HPDE6-E6E7 (cell line): Measurements from ENCODE around the gene POMT2.
"Not testable (repeated sequence)": the region's sequence is repeated elsewhere in the genome, so short reads cannot be mapped to it uniquely, and the experiment has no call there.

Source experiments
- DNase-seq: peaks from one replicate; pipeline ENCODE4 v3.0.0; 2011; ENCODE audit warnings: missing footprints; ENCODE audit errors: extremely low spot score

Gene POMT2

DNA sequence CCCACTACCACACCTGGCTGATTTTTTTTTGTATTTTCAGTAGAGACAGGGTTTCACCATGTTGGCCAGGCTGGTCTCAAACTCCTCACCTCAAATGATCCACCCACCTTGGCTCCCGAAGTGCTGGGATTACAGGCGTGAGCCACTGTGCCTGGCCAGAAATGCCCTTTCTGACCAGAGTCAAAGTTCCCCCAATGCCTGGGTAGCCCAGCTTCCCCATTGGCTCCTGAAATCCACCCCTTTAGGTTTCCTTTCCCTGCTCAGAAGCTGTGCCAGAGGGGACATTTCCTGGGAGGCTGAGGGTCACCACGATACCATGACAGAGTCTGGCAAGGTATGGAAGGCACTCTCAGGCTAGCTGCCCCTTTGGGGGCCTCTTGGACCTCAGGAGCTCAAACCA is 3.6 kb upstream of the POMT2 start:
- DNase-seq: no peak

GRCh38 chr14:77323571-77323970 is 2.9 kb upstream of the POMT2 start:
- DNase-seq: no peak

DNA sequence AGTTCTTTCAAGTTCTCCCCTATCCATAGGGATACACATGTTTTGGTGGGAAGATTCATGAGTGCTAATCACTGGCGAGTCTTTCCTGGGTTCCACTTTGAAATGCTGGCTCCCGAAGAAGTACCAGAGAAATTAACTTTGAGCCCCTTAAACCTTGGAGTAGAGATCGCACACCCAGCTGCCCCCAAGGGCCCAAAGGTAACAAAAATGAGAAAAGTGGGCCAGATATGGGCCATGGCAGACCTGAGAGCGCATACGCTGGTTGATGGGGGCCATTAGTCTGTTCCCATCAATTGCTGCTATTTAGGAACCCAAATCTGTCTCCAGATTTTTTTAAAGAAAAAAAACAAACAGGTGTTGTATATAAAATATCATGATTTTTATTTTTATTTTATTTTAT is 2.3 kb upstream of the POMT2 start:
- DNase-seq: no peak

GRCh38 chr14:77322250-77322902 is 1.7 kb upstream of the POMT2 start:
- no peak for DNase-seq

DNA sequence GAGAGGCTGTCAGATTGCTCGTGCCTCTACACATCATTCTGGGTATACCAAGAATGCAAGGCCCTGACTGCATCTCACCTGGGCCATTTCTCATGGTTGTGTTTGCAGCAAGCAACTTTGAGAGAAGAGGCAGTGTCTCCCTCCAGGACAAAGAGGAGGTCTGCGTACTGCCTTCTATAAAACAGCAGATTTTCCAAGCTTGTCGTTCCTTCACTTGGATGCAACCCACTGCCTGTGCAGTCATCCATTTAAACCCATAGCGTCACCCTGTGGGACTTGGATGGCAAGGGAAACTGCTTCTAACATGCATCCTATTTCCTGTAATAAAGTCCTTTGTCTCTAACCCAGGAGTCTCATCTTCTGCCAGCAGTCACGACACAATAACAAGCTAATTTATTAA is 1.3 kb downstream of the POMT2 start:
- DNase-seq: no peak

- not testable (repeated sequence) for DNase-seq
Measured at GRCh38 chr14:77318756-77319155, 1.9 kb downstream of the POMT2 start.

DNA sequence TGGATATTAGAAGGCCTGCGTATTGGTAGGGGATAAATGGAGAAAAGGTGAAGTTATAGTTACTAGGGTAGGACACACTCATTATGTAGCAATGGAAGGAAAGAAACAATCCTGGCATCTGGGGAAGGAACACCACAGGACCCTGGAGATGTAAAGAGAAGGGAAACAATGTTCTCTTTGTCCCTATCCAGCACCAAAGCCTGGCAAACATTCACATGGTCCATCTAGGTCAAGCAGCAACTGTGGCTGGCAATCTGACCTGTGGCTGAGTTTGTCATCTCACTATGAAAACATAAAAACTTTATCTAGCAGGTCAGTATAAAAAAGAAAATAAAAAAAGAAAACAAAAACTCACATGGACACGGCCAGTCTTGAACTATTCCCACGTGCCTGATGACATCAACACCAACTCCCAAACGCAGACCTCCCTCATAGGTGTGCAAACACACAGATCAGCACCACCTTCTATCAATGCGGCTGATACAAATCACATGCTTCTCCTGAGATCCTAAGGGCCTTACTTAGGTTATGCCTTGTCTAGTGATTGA is 2.6 kb downstream of the POMT2 start:
- DNase-seq: no peak

GRCh38 chr14:77316872-77317301 is 3.8 kb downstream of the POMT2 start:
- no peak for DNase-seq

- no peak for DNase-seq
Measured at GRCh38 chr14:77316195-77316505, 4.5 kb downstream of the POMT2 start.

DNA sequence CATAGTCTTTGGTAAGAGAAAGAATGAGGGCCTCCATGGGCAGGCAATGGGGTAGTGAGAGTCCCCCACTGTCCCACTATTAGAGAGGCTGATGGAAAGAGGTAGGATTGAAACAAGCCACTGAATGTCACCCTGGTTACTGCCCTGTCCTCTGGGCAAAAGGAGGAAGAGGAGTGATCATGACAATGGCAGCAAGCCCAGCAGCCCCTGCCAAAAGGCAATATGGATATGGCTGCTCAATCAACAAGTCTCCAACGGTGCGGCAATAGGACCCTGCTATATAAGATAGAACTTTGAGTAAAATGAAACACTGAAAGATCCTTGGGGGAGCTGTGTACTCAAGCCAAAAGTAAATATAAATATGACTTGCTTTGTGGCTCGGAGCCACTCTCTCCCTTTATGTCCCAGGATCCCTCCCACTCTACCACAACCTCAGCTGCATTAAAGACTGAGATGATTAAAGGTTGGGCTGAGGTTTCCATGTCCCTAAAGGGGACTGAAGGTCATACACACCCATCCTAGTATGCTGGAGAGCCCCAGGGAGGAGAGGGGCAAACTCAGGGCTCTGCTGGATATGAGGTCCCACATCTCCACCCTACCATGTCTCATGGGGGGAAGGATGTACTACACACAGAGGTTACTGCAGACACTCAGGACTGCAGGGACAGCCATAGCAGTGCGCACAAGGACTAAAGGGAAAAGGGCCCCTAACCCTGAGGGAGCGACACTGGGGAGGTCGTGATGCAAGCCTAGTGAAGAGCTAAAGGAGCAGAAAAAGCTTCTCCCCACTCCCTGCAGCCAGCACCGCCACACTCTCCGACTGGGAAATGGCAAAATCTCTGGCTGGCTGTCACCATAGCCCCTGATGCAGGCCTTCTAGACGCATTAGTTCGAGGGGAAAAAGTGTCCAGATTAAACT is 5.9 kb downstream of the POMT2 start:
- no peak for DNase-seq

- peak; percentile 60 for DNase-seq
Measured at GRCh38 chr14:77314043-77314442, 6.6 kb downstream of the POMT2 start.

- no peak for DNase-seq
Measured at GRCh38 chr14:77313371-77313770, 7.3 kb downstream of the POMT2 start.

DNA sequence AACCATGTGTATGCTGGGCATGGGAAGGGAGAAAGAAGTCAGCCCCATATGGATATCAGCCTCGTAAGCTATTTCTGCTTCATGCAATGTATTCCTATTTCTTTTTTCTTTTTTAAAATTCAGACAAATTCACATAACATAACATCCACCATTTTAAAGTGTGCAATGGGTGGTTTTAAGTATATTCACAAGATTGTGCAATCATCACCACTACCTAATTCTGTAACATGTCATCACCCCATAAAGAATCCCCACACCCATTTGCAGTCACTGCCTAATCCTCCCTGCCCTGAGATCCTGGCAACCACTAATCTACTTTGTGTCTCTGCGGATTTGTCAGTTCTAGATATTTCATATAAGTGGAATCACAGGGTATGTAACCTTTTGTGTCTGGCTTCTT is 9.5 kb downstream of the POMT2 start:
- no peak for DNase-seq

- no peak for DNase-seq
Measured at GRCh38 chr14:77310026-77310425, 10.7 kb downstream of the POMT2 start.

DNA sequence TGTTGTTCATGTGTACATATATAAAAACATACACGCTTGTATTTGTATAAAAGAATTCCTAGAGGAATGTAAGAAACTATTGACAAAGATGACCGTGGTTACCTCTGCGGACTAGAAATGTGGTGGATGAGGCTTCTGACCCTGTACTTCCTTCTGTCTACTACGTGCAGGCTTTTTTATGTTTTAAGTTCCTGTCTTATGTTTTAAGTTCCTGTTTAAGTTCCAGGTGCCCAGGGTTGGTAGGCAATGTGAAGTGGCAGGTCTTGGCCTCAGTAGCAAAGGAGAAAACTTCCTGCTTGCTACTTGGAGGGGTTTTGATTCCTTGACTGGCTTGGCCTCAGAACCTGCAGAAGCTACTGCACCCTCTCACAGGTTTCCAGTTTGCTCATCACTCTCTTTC is 11.6 kb downstream of the POMT2 start:
- DNase-seq: no peak

DNA sequence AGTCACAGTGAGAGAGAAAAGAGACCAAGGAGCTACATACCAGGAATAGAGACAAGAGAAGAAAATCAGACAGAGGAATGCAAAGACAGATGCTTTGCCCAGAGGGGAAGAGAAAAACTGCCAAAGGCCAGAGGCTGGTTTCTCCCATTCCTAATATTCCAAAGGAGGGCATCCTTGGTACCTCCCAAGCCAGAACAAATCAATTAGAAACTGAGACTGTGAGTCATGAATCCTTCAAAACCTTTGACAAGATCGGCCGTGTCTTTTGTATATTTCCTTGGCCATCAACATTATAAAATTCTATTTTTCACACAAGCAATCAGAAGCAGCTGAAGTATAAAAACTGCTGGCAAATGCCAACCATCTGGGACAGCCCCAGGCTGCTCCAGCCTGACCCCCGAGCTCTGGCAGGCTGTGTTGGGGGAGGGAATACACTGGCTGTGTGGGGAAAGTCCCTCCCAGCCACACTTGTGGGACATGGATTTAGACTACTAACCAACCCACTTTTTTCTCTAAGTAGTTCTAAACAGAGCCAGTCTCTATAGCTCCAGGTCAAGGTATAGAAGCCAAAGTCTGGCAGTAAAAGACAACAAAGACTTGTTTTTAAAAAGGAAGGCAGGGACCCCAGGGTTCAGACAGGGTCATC is 13.7 kb downstream of the POMT2 start:
- no peak for DNase-seq

- no peak for DNase-seq
Measured at GRCh38 chr14:77306416-77306815, 14.3 kb downstream of the POMT2 start.

- no peak for DNase-seq
Measured at GRCh38 chr14:77305696-77306095, 15.0 kb downstream of the POMT2 start.

DNA sequence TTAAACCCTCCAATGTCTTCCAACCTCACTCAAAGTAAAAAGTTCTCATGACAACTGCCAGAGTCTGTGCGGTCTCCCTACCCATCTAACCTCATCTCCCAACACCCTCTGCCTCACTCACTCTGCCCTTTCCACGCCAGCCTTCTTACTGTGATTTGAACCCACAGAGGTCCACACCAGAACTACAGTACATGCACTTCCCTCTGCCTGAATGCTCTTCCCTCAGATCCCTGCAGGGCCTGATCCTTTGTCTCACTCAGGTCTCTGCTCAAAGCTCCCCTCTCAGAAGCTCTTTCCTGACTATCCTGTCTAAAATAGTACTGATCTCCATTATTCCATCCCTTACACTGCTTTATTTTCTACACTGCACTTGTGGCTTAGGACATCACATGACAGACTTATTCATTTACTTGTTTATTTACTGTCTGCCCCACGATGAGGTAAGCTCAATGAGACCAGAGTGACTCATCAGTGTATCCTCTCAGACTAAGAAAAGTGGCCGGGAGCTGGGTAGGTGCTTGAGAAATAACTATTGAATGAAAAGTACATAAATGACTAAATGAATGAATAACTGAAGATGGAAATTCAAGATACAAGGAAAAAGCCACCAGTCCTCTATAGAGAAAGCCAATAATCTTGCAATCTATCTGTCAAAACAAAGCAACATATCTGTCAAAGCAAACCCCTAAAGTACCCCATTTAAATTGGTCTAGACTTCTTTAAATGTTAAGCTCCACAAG is 17.1 kb downstream of the POMT2 start:
- peak; percentile 97 for DNase-seq

DNA sequence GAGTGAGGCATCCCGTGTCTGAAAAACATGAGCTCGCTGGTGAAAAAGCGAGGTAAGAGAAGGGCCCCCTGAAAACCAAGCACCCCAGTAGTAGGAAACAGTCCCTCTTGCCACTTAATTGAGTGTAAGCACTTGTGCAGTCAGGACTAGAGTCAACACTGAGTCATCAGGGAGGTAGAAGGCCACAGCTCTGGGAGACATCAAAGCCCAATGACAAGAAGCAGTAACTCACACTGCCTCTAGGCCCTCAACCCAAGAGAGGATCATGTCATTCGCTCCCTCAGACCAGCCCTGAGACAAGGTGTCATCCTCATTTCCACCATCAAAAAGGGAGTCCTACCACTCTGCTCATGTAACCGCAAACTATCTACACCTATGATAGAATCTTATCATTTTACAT is 17.8 kb downstream of the POMT2 start:
- peak; percentile 84 for DNase-seq

DNA sequence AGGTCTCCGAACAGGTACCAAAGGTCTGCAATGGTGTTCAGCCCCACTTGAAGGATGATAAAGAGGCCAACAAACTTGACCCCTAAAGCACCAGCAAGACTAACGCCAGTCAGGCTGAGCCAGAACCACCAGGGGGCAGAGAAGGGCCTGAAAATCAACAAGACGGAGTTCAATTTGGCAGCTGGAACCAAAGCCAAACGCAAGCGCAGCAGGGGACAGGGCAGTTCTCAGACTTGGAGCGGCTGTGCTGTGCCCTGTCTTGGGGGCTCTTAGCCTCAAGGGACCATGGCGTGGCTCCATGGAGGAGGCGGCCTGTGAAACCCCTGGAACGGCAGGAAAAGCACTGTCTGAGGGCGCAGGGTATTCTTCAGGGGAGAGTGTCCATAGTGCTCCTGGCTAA is 19.6 kb downstream of the POMT2 start:
- peak; percentile 62 for DNase-seq

DNA sequence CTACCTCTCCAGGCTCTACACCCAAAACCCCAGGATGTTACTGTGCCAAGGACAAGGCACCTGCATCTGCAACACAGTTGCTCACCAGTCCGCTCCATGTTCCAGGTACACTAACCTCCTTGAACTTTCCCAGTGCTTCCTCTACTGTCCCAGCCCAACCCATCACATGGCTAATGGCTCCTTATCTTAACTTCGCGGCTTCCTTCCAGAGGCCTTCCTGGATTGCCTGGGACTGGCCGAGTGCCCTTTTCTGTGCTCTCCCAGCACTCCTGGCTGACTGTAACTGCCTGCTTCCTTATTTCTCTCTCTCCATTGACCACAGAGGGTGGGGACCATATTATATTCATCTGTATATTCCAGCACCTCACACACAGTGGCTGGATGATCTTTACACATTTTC is 20.9 kb downstream of the POMT2 start:
- DNase-seq: no peak
